Kidney (tissue), 14 donors: ENCODE data around the gene NEK9. TPM values are rescaled to one million over a fixed set of nuclear protein-coding genes. Genes with fewer than 3 reads are reported as not detected.
A peak's percentile ranks its signal among the peaks of the same experiment; 100 is the strongest.

Experiments
- DNase-seq, 5 donors: peaks; one replicate each; pipeline ENCODE4 v3.0.0-alpha.2; 2013 to 2020
- FAIRE-seq: peaks from 2 replicates; lab custom pipeline; 2012; peaks lifted over from hg19 to GRCh38; lab: Jason Lieb, UNC
- H3K27ac ChIP-seq, 2 donors: one replicate each; pipeline ENCODE4 v1.7.0; 2013; ENCODE audit warnings: low read depth in 2 of 2, low read length in 2 of 2, inconsistent platforms in 1 of 2
- H3K27me3 ChIP-seq: one replicate; pipeline ENCODE4 v1.7.1; 2013; ENCODE audit warnings: low read length, inconsistent platforms; ENCODE audit not compliant: control insufficient read depth, insufficient read depth
- H3K36me3 ChIP-seq, 3 donors: one replicate each; pipeline versions ENCODE4 v1.7.0 to v1.7.1; 2013; ENCODE audit warnings: low read length in 3 of 3, control low read depth in 1 of 3, inconsistent platforms in 1 of 3; ENCODE audit not compliant: insufficient read depth in 3 of 3, control insufficient read depth in 2 of 3
- H3K4me1 ChIP-seq, 3 donors: one replicate each; pipeline versions ENCODE4 v1.7.0 to v1.7.1; 2013; ENCODE audit warnings: low read length in 3 of 3, inconsistent platforms in 1 of 3, low read depth in 1 of 3; ENCODE audit not compliant: control insufficient read depth in 2 of 3, insufficient read depth in 2 of 3
- H3K4me3 ChIP-seq, 3 donors: one replicate each; pipeline versions ENCODE4 v1.7.0 to v1.8.1; 2013; ENCODE audit warnings: low read length in 3 of 3, control low read depth in 1 of 3, inconsistent platforms in 1 of 3
- H3K9ac ChIP-seq, 3 donors: one replicate each; pipeline versions ENCODE4 v1.7.0 to v1.7.1; 2013; ENCODE audit warnings: low read length in 3 of 3, control low read depth in 1 of 3, inconsistent platforms in 1 of 3
- H3K9me3 ChIP-seq, 3 donors: one replicate each; pipeline versions ENCODE4 v1.7.0 to v1.7.1; 2013; ENCODE audit warnings: low read length in 3 of 3, control low read depth in 1 of 3, inconsistent platforms in 1 of 3; ENCODE audit not compliant: control insufficient read depth in 2 of 3, insufficient read depth in 1 of 3
- intact Hi-C: fragments of 100-400 bp; cut with DNase I; formaldehyde crosslinking; loops from one replicate; pipeline ENCODE4 v1.11.1; 2022
- polyA plus RNA-seq: library from polyadenylated mRNA; stranded (reverse); fragments of 350-450 nt; fragmentation: Illumina TruSeq; extraction: RNeasy Lipid Tissue Mini Kit (QIAGEN cat#74804); gene quantifications from one replicate; pipeline ENCODE4 v1.2.3, GENCODE V29; 2014; ENCODE audit warnings: low read depth, low replicate concordance; ENCODE audit not compliant: insufficient read depth
- total RNA-seq: library from RNA; stranded (reverse); fragmentation: NEBNext Ultra II Directional; extraction: Animal tissue kit (Norgen Biotek cat#: 25700); gene quantifications from one replicate; pipeline ENCODE4 v1.2.1, GENCODE V29; 2021
- TF ChIP-seq, protein P1 (sequence below): IDR thresholded peaks from 3 replicates; pipeline ENCODE4 v1.5.1; 2012; ENCODE audit warnings: mild to moderate bottlenecking, moderate library complexity, borderline replicate concordance; ENCODE audit not compliant: insufficient read depth; ENCODE audit errors: extremely low read depth
- donor health status: control.
- donor health status: control.
- donor health status: control.
- donor health status: control.
- donor health status: control.
- donor health status: DM: yes; HTN: yes; CAD: no.
- donor health status: Normal renal cell carcinoma (clear cell type).

NEK9 gene
- total and polyA plus RNA-seq, 2 donors from 2014 or later, result 25.4 to 81.5 TPM

DNA sequence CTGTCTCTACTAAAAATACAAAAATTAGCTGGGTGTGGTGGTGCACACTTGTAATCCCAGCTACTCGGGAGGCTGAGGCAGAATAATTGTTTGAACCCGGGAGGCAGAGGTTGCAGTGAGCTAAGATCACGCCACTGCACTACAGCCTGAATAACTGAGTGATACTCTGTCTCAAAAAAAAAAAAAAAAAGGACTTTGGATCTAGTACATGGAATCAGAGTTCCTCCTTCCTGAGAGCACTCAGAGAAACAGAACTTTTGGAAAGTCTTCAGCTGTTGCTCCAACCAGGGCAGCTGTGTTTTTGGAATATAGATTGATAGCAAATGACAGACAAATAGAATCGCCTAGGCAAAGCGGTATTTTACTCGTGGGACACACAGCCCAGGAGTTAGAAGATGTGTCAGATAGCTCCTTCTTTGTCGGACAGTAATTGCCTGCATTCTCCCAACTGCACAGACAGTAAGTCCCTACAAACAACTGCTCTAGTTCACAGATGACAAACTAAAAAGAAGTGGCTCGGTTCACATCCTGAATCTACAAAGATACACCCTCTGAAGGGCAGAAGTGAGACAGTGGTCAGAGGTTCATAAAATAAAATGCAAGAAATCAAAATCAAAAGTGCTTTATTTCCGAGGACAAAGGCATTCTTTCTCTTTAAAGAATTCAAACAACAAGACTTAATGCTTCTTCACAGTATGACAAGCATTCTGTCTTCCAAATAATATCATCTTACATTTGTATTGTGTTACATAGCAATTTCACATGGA lies 17.1 kb upstream of the NEK9 start:
- peaks cover 0 to 3% (median 2%) of the 10 kb centered on the region in 3 donors for H3K36me3 ChIP-seq
- no peak overlapping the region for H3K27ac ChIP-seq
- no peaks in the 10 kb centered on the region for H3K27me3 ChIP-seq
- H3K9me3 ChIP-seq, result no peaks in the 10 kb centered on the region
- FAIRE-seq, result no peak
- H3K4me1 ChIP-seq, result peaks cover 3 to 15% (median 12%) of the 10 kb centered on the region in 3 donors
- H3K4me3 ChIP-seq, result no peak overlapping the region
- no peak for DNase-seq
- intact Hi-C loops, result no loop called here
- TF ChIP-seq, protein P1, sequence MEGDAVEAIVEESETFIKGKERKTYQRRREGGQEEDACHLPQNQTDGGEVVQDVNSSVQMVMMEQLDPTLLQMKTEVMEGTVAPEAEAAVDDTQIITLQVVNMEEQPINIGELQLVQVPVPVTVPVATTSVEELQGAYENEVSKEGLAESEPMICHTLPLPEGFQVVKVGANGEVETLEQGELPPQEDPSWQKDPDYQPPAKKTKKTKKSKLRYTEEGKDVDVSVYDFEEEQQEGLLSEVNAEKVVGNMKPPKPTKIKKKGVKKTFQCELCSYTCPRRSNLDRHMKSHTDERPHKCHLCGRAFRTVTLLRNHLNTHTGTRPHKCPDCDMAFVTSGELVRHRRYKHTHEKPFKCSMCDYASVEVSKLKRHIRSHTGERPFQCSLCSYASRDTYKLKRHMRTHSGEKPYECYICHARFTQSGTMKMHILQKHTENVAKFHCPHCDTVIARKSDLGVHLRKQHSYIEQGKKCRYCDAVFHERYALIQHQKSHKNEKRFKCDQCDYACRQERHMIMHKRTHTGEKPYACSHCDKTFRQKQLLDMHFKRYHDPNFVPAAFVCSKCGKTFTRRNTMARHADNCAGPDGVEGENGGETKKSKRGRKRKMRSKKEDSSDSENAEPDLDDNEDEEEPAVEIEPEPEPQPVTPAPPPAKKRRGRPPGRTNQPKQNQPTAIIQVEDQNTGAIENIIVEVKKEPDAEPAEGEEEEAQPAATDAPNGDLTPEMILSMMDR, result no peak
- peak overlapping the region in 1 of 3 donors; percentile 19 for H3K9ac ChIP-seq

DNA sequence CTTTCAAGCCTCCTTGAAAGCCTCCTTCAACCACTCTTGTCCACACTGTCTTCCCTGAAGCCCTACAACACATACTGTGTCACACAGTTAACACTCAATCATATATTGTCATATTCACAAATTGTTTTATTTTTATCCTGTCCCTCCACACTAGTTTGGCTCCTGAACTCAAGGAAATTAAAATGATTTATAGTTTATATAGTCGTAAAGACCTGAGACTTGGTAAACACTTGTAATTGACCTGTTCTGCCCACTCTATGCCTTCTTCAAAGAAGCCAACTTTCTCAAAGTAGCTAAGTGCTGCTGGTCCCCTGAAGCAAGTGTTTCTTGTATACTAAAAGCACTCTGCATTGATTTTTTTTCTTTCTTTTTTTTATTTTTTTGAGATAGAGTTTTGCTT lies 15.6 kb upstream of the NEK9 start:
- no peaks in the 10 kb centered on the region for H3K9me3 ChIP-seq
- H3K27ac ChIP-seq, result peak overlapping the region in 1 of 2 donors; percentile 47
- no peak overlapping the region for H3K4me3 ChIP-seq
- H3K9ac ChIP-seq, result no peak overlapping the region
- peaks cover 3 to 13% (median 10%) of the 10 kb centered on the region in 3 donors for H3K4me1 ChIP-seq
- TF ChIP-seq, protein P1, result no peak
- DNase-seq (no peak), FAIRE-seq (no peak)
- peaks cover 0 to 3% (median 2%) of the 10 kb centered on the region in 3 donors for H3K36me3 ChIP-seq
- intact Hi-C loops, result no loop called here
- no peaks in the 10 kb centered on the region for H3K27me3 ChIP-seq

DNA sequence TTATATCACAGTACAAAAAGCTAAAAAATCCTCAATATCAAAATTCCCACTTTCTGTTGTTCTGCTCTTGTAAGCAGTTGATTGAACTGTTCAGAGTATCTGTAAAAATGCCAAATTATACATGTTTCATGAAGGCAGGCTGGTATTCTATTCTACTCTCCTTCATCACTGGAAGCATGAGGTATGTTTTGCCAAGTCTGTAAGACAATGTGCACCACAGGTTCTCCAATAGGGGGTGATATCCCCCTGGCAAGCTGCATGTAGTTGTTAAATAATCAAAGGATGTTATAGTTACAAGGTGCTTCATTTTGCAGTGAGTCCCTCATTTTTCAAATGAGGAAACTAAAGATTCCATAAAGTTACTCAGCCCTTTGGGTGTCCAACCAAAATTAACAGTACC lies 15.1 kb upstream of the NEK9 start:
- H3K4me3 ChIP-seq, result no peak overlapping the region
- peak overlapping the region in 1 of 2 donors; percentile 47 for H3K27ac ChIP-seq

More for the DNA sequence above, 15.1 kb upstream of the NEK9 start:
- peak in 2 of 5 donors; percentile 21 to 51 for DNase-seq
- TF ChIP-seq, protein P1, result no peak
- Histone ChIP-seq H3K9me3 (no peaks in the 10 kb centered on the region), H3K36me3 (peaks cover 0 to 3% (median 2%) of the 10 kb centered on the region in 3 donors), H3K4me1 (peaks cover 3 to 13% (median 10%) of the 10 kb centered on the region in 3 donors), H3K9ac (no peak overlapping the region), H3K27me3 (no peaks in the 10 kb centered on the region)
- FAIRE-seq, result no peak
- intact Hi-C loops, result no loop called here
